Activated naive CD8-positive, alpha-beta T cell treated with anti-CD3 and anti-CD28 coated beads for 36 hours (primary cell): ENCODE results near the gene MUC4. TPM values are rescaled to one million over a fixed set of nuclear protein-coding genes. Genes with fewer than 3 reads are reported as not detected.
"Not testable (repeated sequence)": the region's sequence is repeated elsewhere in the genome, so short reads cannot be mapped to it uniquely, and the experiment has no call there.

Experiments
- DNase-seq: peaks from one replicate; pipeline ENCODE4 v3.0.0; 2021
- H3K27ac Mint-ChIP-seq: one replicate; pipeline ENCODE4 v1.8.0; 2022; ENCODE audit warnings: mild to moderate bottlenecking, moderate library complexity, mixed read lengths
- H3K27me3 Mint-ChIP-seq: one replicate; pipeline ENCODE4 v1.8.0; 2022; ENCODE audit warnings: mild to moderate bottlenecking, mixed read lengths
- H3K36me3 Mint-ChIP-seq: one replicate; pipeline ENCODE4 v1.8.0; 2021; ENCODE audit warnings: mild to moderate bottlenecking, mixed read lengths
- H3K4me1 Mint-ChIP-seq: one replicate; pipeline ENCODE4 v1.8.0; 2021; ENCODE audit warnings: mixed read lengths
- H3K4me3 Mint-ChIP-seq: one replicate; pipeline ENCODE4 v1.8.0; 2022; ENCODE audit warnings: mild to moderate bottlenecking, moderate library complexity, mixed read lengths
- H3K9me3 Mint-ChIP-seq: one replicate; pipeline ENCODE4 v1.8.0; 2022; ENCODE audit warnings: mixed read lengths
- total RNA-seq, 2 experiments: library from RNA; stranded (reverse); gene quantifications; one replicate each; pipeline ENCODE4 v1.2.3, GENCODE V29; 2021

MUC4 gene
- total RNA-seq, 2 experiments from 2014 or later: 0.08 to 0.14 TPM

GRCh38 chr3:195823999-195824398 lies 12.3 kb upstream of the MUC4 start:
- H3K27me3 Mint-ChIP-seq: no peaks in the 10 kb centered on the region
- no peaks in the 10 kb centered on the region for H3K36me3 Mint-ChIP-seq
- no peak for DNase-seq
- no peaks in the 10 kb centered on the region for H3K4me1 Mint-ChIP-seq
- no peak overlapping the region for H3K4me3 Mint-ChIP-seq
- no peak overlapping the region for H3K27ac Mint-ChIP-seq
- H3K9me3 Mint-ChIP-seq: no peaks in the 10 kb centered on the region

DNA sequence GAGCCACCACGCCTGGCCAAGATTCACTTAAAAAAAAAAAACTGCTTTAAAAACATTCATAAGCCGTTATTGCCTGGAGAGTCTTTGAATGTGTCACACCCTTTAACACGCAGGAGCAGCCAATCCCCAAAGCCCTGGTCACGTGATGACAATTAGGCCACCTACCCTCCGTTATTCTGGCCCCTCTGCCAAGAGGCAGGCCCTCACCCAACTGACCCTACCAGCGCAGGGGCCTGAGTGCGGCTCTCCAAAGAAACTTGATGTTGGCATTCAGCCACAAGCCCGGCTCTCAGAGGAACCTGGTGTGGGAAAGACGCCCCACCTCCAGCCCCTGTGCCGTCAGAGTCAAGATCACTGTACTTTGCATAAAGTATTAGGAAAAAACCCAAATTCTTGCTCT lies 11.6 kb upstream of the MUC4 start:
- no peaks in the 10 kb centered on the region for H3K4me1 Mint-ChIP-seq
- H3K9me3 Mint-ChIP-seq: no peaks in the 10 kb centered on the region
- DNase-seq: no peak
- no peaks in the 10 kb centered on the region for H3K27me3 Mint-ChIP-seq
- no peak overlapping the region for H3K4me3 Mint-ChIP-seq
- no peak overlapping the region for H3K27ac Mint-ChIP-seq
- no peaks in the 10 kb centered on the region for H3K36me3 Mint-ChIP-seq

- Mint-ChIP-seq H3K36me3 (no peaks in the 10 kb centered on the region), H3K9me3 (no peaks in the 10 kb centered on the region), H3K4me1 (no peaks in the 10 kb centered on the region), H3K4me3 (no peak overlapping the region), H3K27ac (no peak overlapping the region), H3K27me3 (no peaks in the 10 kb centered on the region)
- no peak for DNase-seq
Observed at GRCh38 chr3:195822131-195822696, 10.5 kb upstream of the MUC4 start.

DNA sequence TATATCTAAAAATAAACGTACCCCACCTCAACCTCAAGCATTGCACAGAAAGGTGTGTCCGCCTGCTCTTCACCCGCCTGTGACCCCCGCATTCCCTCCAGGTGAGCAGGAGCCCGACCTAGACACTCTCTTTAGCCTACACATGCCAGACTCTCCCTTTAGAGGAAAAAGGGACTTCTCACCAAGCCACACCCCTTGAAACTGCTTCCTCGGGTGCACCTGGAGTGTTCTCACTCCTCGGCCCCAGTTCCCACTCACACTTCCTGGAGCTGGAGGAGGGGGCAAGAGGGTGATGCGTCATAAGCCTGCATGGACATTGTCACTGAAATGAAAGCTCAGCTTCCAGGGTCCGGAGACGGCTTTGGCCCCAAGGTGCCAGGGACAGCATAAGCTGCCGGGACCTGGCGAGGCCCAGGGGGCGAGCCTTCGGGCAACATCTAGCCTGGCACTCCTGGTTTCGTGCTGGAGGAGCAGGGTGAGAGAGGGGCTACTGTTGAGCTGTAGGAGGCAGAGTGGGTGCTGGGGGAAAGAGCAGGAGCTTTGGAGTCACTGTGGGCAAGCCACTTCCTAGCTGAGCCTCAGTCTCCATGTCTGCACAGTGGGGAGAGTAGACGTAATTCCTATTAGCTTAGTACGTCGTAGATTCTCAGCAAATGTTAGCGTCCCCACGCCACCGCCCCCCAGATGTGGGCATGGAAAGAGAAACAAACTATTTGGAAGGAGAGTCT lies 9.8 kb upstream of the MUC4 start:
- no peak overlapping the region for H3K4me3 Mint-ChIP-seq
- H3K27me3 Mint-ChIP-seq: no peaks in the 10 kb centered on the region
- no peaks in the 10 kb centered on the region for H3K36me3 Mint-ChIP-seq
- no peaks in the 10 kb centered on the region for H3K4me1 Mint-ChIP-seq
- DNase-seq: no peak
- H3K9me3 Mint-ChIP-seq: no peaks in the 10 kb centered on the region
- H3K27ac Mint-ChIP-seq: no peak overlapping the region

GRCh38 chr3:195820901-195821300 lies 9.2 kb upstream of the MUC4 start:
- DNase-seq: no peak
- Mint-ChIP-seq H3K36me3 (no peaks in the 10 kb centered on the region), H3K4me3 (no peak overlapping the region), H3K27ac (no peak overlapping the region), H3K9me3 (no peaks in the 10 kb centered on the region), H3K4me1 (no peaks in the 10 kb centered on the region), H3K27me3 (no peaks in the 10 kb centered on the region)

DNA sequence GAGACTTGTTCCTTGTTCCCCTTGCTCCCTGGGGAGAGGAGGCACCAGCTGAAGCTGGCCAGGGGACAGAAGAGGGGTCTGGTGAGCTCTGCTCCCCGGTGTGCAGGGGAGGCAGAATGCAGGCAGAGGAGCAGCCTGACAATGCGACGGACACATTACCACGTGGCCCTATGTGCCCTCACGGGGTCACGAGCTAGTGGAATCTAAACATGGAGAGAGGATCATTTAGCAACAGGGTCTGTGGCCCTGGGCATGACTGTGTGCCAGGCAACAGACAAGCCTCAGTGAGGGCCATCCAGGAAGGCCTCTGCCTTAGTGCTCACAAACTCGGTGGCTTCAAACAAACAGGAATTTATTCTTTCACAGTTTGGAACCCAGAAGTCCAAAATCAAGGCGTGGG lies 8.5 kb upstream of the MUC4 start:
- H3K4me1 Mint-ChIP-seq: no peaks in the 10 kb centered on the region
- no peaks in the 10 kb centered on the region for H3K27me3 Mint-ChIP-seq
- H3K36me3 Mint-ChIP-seq: no peaks in the 10 kb centered on the region
- H3K27ac Mint-ChIP-seq: no peak overlapping the region
- no peak for DNase-seq
- no peaks in the 10 kb centered on the region for H3K9me3 Mint-ChIP-seq
- H3K4me3 Mint-ChIP-seq: no peak overlapping the region

- H3K4me3 Mint-ChIP-seq: no peak overlapping the region
- H3K4me1 Mint-ChIP-seq: no peaks in the 10 kb centered on the region
- no peaks in the 10 kb centered on the region for H3K9me3 Mint-ChIP-seq
- DNase-seq: no peak
- no peak overlapping the region for H3K27ac Mint-ChIP-seq
- H3K27me3 Mint-ChIP-seq: no peaks in the 10 kb centered on the region
- H3K36me3 Mint-ChIP-seq: no peaks in the 10 kb centered on the region
Observed at GRCh38 chr3:195818301-195818700, 6.6 kb upstream of the MUC4 start.

DNA sequence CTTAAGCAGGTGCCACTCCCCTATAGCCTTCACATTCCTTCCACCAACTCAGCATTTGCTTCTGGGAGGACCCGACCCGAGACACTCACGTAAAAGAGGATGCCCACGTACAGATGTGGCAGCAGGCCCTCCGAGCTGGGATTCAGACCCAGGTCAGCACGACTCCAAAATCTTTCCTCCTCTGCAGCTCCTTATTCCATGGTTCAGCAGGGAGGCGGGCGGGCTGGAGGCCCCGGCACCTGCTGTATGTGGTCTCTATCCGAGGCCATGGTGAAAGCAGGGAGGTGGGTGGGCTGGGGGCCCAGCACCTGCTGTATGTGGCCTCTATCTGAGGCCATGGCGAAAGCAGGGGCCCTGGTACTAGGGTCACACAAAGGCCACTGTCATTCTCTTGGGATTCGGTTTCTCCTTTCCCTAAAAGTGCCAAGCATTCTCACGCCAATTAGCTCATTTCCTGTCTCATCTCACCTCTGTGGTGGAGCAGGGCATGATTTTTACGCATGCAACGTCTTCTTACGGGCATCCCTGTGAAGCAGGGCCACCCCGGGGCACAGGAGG lies 5.9 kb upstream of the MUC4 start:
- H3K4me1 Mint-ChIP-seq: no peaks in the 10 kb centered on the region

GRCh38 chr3:195816276-195816913 lies 4.7 kb upstream of the MUC4 start:
- H3K36me3 Mint-ChIP-seq, H3K4me3 Mint-ChIP-seq, H3K27me3 Mint-ChIP-seq, H3K27ac Mint-ChIP-seq, H3K9me3 Mint-ChIP-seq, H3K4me1 Mint-ChIP-seq, DNase-seq: not testable (repeated sequence)

More for the DNA sequence above, 5.9 kb upstream of the MUC4 start:
- Mint-ChIP-seq H3K36me3 (no peaks in the 10 kb centered on the region), H3K27ac (no peak overlapping the region), H3K27me3 (no peaks in the 10 kb centered on the region), H3K4me3 (no peak overlapping the region), H3K9me3 (no peaks in the 10 kb centered on the region)
- DNase-seq: no peak

DNA sequence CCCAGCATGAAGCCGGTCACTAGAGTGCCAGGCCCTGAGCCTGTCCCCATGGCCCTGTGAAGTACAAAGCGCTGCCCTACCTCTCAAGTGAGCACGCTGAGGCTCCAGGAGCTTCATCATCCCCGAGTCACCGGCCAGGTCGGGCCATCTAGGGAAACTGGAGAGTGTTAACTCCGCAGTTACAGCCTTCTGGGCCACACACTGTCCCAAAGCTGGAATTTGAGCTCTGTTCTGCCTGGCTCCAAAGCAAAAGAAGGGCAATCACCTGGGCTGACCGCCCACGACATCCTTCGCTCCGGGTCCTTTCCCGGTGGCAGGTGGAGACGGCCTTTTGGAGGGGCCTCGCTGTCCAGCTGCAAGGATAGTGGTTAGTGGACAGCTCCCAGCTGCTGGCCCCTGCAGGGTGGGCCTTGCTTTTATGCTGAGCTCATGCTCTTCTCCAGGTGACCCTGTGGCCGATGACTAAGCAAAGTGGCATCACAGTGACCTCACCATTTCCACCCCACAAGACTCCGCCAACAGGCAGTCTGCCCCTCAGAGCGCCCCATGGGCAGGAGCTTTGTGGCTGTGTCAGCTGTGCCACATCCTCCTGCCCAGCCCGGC lies 3.5 kb upstream of the MUC4 start:
- Mint-ChIP-seq H3K27ac (no peak overlapping the region), H3K27me3 (no peaks in the 10 kb centered on the region), H3K4me3 (no peak overlapping the region), H3K9me3 (no peaks in the 10 kb centered on the region), H3K36me3 (no peaks in the 10 kb centered on the region), H3K4me1 (no peaks in the 10 kb centered on the region)
- DNase-seq: no peak

- no peak overlapping the region for H3K27ac Mint-ChIP-seq
- no peaks in the 10 kb centered on the region for H3K36me3 Mint-ChIP-seq
- H3K9me3 Mint-ChIP-seq: no peaks in the 10 kb centered on the region
- no peaks in the 10 kb centered on the region for H3K27me3 Mint-ChIP-seq
- DNase-seq: no peak
- H3K4me1 Mint-ChIP-seq: no peaks in the 10 kb centered on the region
- H3K4me3 Mint-ChIP-seq: no peak overlapping the region
Observed at GRCh38 chr3:195813916-195814640, 2.3 kb upstream of the MUC4 start.

DNA sequence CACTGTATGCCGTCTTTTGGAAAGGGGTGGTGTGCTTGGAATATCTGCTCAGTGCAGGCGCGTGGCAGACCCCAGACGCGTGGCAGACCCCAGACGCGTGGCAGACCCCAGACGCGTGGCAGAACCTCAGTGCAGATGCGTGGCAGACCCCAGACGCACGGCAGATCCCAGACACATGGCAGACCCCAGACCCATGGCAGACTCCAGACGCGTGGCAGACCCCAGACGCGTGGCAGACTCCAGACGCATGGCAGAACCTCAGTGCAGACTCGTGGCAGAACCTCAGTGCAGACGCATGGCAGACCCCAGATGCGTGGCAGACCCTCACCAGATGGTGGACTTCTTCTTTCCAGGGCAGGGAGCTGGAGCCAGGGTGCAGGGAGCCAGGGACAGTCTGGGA lies 637 bp upstream of the MUC4 start:
- H3K36me3 Mint-ChIP-seq: no peaks in the 10 kb centered on the region
- H3K4me3 Mint-ChIP-seq: no peak overlapping the region
- no peak for DNase-seq
- no peak overlapping the region for H3K27ac Mint-ChIP-seq
- H3K4me1 Mint-ChIP-seq: no peaks in the 10 kb centered on the region
- no peaks in the 10 kb centered on the region for H3K27me3 Mint-ChIP-seq
- no peaks in the 10 kb centered on the region for H3K9me3 Mint-ChIP-seq

DNA sequence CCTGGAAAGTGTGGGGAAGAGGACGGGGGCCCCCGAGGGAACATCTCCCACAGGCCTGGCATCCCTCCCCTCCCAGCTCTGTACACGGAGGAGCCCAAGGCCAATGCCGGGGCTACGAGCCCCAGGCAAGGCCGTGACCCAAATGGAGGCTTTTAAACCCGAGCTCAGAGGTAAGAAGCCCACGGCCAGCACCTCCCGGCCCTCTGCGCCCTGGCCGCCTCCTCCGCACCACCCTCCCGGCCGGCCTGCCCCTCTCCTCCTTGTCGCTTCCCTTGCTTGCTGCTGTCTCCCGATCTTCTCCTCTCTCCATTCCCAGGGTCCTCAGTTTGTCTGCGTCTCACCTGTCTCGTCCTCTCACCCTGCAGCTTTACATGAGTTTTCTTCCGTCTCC lies 1.3 kb downstream of the MUC4 start:
- Mint-ChIP-seq H3K9me3 (no peaks in the 10 kb centered on the region), H3K36me3 (no peaks in the 10 kb centered on the region), H3K4me3 (no peak overlapping the region), H3K27me3 (peaks cover 8% of the 10 kb centered on the region), H3K4me1 (peaks cover 4% of the 10 kb centered on the region), H3K27ac (no peak overlapping the region)
- no peak for DNase-seq

DNA sequence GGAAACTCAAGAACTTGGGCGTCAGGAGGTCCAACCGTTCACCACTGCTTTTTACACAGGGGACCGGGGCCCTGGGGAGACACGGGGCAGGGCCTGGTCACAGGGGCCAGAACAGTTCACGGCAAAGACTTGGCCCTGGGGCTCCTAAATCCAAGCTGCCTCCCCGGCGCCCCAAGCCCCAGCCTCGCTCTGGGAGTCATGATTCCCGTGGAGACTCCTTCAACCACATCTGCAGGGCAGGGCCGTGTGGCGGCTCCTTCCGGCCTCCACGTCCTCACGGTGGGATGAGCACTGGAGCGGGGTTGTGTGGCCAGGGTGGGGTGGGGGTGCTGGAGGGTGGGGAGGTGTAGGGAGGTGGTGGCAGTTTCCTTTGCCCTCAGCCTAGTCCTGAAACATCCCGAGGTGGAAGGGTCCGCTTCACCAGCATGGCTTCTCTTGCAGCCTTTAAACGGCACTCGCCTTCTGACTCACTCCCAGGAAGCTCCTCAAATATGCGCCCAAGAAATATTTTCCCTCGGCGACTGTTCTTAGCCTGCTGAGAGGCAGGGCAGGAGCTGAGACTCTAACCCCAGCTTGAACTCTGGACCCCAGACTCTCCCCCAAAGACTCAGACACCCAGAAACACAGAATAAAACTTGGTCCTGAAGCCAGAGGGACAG lies 1.8 kb downstream of the MUC4 start:
- H3K9me3 Mint-ChIP-seq: no peaks in the 10 kb centered on the region
- no peak overlapping the region for H3K27ac Mint-ChIP-seq
- no peak overlapping the region for H3K4me3 Mint-ChIP-seq
- peaks cover 2% of the 10 kb centered on the region for H3K36me3 Mint-ChIP-seq
- no peak for DNase-seq
- H3K4me1 Mint-ChIP-seq: peaks cover 7% of the 10 kb centered on the region
- peaks cover 13% of the 10 kb centered on the region for H3K27me3 Mint-ChIP-seq
